Measurements from ENCODE around the gene SLC27A6. TPM values are rescaled to one million over a fixed set of nuclear protein-coding genes. Genes with fewer than 3 reads are reported as not detected.
"Not testable (repeated sequence)": the region's sequence is repeated elsewhere in the genome, so short reads cannot be mapped to it uniquely, and the experiment has no call there.

SLC27A6 gene
- total RNA-seq, 1 experiment from 2014 or later: not detected

GRCh38 chr5:128988476-128988875 lies 23.2 kb downstream of the SLC27A6 start:
- DNase-seq (ENCODE audit: extremely low read depth, low read depth): no peak

GRCh38 chr5:129001841-129002526 lies 36.7 kb downstream of the SLC27A6 start:
- DNase-seq (ENCODE audit: extremely low read depth, low read depth): no peak

- no peak for DNase-seq (ENCODE audit: extremely low read depth, low read depth)
These were observed 37.2 kb downstream of the SLC27A6 start for GRCh38 chr5:129002527-129002842.

- no peak for DNase-seq (ENCODE audit: extremely low read depth, low read depth)
These were observed 37.9 kb downstream of the SLC27A6 start for GRCh38 chr5:129003232-129003631.

- no peak for DNase-seq (ENCODE audit: extremely low read depth, low read depth)
These were observed 48.9 kb downstream of the SLC27A6 start for GRCh38 chr5:129014185-129014584.

GRCh38 chr5:129018837-129019236 lies 53.5 kb downstream of the SLC27A6 start:
- DNase-seq (ENCODE audit: extremely low read depth, low read depth): no peak

- no peak for DNase-seq (ENCODE audit: extremely low read depth, low read depth)
These were observed 54.2 kb downstream of the SLC27A6 start for GRCh38 chr5:129019401-129019908.

- DNase-seq (ENCODE audit: extremely low read depth, low read depth): no peak
These were observed 55.4 kb downstream of the SLC27A6 start for GRCh38 chr5:129020683-129021082.

GRCh38 chr5:129021744-129022143 lies 56.5 kb downstream of the SLC27A6 start:
- DNase-seq (ENCODE audit: extremely low read depth, low read depth): no peak

GRCh38 chr5:129022599-129022998 lies 57.3 kb downstream of the SLC27A6 start:
- no peak for DNase-seq (ENCODE audit: extremely low read depth, low read depth)

GRCh38 chr5:129027260-129027659 lies 62.0 kb downstream of the SLC27A6 start:
- DNase-seq (ENCODE audit: extremely low read depth, low read depth): no peak

- DNase-seq (ENCODE audit: extremely low read depth, low read depth): no peak
These were observed 66.8 kb downstream of the SLC27A6 start for GRCh38 chr5:129031886-129032683.

- not testable (repeated sequence) for DNase-seq (ENCODE audit: extremely low read depth, low read depth)
These were observed 71.0 kb downstream of the SLC27A6 start for GRCh38 chr5:129036257-129036656.

GRCh38 chr5:129041196-129041881 lies 76.1 kb downstream of the SLC27A6 start:
- no peak for DNase-seq (ENCODE audit: extremely low read depth, low read depth)

- no peak for DNase-seq (ENCODE audit: extremely low read depth, low read depth)
These were observed 77.0 kb downstream of the SLC27A6 start for GRCh38 chr5:129042306-129042705.

GRCh38 chr5:129043894-129044293 lies 78.6 kb downstream of the SLC27A6 start:
- no peak for DNase-seq (ENCODE audit: extremely low read depth, low read depth)

- DNase-seq (ENCODE audit: extremely low read depth, low read depth): no peak
These were observed 80.9 kb downstream of the SLC27A6 start for GRCh38 chr5:129046151-129046550.

- DNase-seq (ENCODE audit: extremely low read depth, low read depth): no peak
These were observed 83.2 kb downstream of the SLC27A6 start for GRCh38 chr5:129048509-129048908.

GRCh38 chr5:129049126-129049799 lies 84.0 kb downstream of the SLC27A6 start:
- no peak for DNase-seq (ENCODE audit: extremely low read depth, low read depth)

GRCh38 chr5:129051283-129051682 lies 86.0 kb downstream of the SLC27A6 start:
- no peak for DNase-seq (ENCODE audit: extremely low read depth, low read depth)

- no peak for DNase-seq (ENCODE audit: extremely low read depth, low read depth)
These were observed 88.2 kb downstream of the SLC27A6 start for GRCh38 chr5:129053438-129053837.
